NCI-H345 treated with DMSO at 0.1 percent for 48 hours (cell line): ENCODE data around the gene NDUFB11.
A peak's percentile ranks its signal among the peaks of the same experiment; 100 is the strongest.
"Not testable (repeated sequence)": the region's sequence is repeated elsewhere in the genome, so short reads cannot be mapped to it uniquely, and the experiment has no call there.

ENCODE experiments used
- DNase-seq: peaks from one replicate; lab custom pipeline; 2025; ENCODE audit not compliant: unreplicated experiment; lab: John Stamatoyannopoulos, UW

Gene NDUFB11

GRCh38 chrX:47146936-47147859 is 2.7 kb upstream of the NDUFB11 start:
- no peak for DNase-seq

- DNase-seq: no peak
These were observed 1.8 kb upstream of the NDUFB11 start for GRCh38 chrX:47146121-47146935.

GRCh38 chrX:47145395-47146120 is 1.1 kb upstream of the NDUFB11 start:
- no peak for DNase-seq

- peak; percentile 30 for DNase-seq
These were observed 442 bp downstream of the NDUFB11 start for GRCh38 chrX:47143894-47144625.

- no peak for DNase-seq
These were observed 6.3 kb downstream of the NDUFB11 start for GRCh38 chrX:47138171-47138570.

- DNase-seq: not testable (repeated sequence)
These were observed 8.9 kb downstream of the NDUFB11 start for GRCh38 chrX:47135650-47136049.

GRCh38 chrX:47133493-47133892 is 11.0 kb downstream of the NDUFB11 start:
- no peak for DNase-seq

GRCh38 chrX:47129899-47130358 is 14.6 kb downstream of the NDUFB11 start:
- DNase-seq: no peak

GRCh38 chrX:47129157-47129898 is 15.2 kb downstream of the NDUFB11 start:
- DNase-seq: peak; percentile 86

GRCh38 chrX:47124466-47124865 is 20.0 kb downstream of the NDUFB11 start:
- not testable (repeated sequence) for DNase-seq

- DNase-seq: not testable (repeated sequence)
These were observed 27.9 kb downstream of the NDUFB11 start for GRCh38 chrX:47116551-47117110.

GRCh38 chrX:47112316-47112954 is 32.1 kb downstream of the NDUFB11 start:
- no peak for DNase-seq

- DNase-seq: not testable (repeated sequence)
These were observed 33.4 kb downstream of the NDUFB11 start for GRCh38 chrX:47110936-47111615.

- DNase-seq: no peak
These were observed 43.3 kb downstream of the NDUFB11 start for GRCh38 chrX:47101206-47101605.

- DNase-seq: no peak
These were observed 46.0 kb downstream of the NDUFB11 start for GRCh38 chrX:47098338-47099094.

- DNase-seq: no peak
These were observed 47.5 kb downstream of the NDUFB11 start for GRCh38 chrX:47097018-47097417.

GRCh38 chrX:47093860-47094259 is 50.6 kb downstream of the NDUFB11 start:
- DNase-seq: no peak

- DNase-seq: peak; percentile 24
These were observed 51.3 kb downstream of the NDUFB11 start for GRCh38 chrX:47093248-47093647.
